ENCODE results near the gene APOB.

DNA sequence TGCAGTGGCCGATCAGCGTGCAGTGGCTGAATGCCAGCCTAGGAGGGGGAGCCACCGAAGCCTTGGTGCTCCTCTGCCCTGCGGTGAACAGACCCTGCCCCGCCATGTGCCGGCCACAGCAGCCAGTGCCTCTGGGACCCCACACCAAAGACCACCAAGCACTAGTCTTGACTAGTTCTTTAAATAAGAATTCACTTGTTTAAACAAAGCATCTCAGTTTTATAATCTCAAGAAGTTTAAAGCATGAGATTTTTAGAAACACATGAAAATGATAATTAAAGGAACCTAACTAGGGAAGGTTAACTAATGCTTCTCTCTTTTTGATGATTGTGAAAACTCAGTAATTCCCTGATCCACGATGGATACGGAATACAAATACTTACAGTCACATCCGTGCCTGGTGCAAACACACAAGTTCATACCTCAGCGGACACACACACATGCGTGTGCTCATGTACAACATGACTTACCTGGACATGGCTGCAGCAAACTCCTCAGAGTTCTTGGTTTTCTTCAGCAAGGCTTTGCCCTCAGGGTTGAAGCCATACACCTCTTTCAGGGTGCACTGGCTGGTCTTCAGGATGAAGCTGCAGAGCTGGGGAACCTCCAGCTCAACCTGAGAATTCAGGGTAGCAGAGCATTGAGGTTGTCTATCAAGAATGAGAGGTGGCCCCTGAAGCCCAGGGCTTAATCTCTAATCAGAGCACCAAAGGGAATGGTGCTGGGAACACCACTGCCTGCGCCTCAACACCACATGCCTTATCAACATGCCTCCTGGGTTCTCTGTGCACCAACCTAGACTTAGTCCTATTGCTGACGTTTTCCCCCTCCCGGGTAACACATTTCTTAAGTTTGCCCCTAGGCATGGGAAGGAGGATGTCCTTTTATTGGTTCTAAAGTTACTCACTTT, 3.1 kb downstream of the APOB start:
- no peak for TF ChIP-seq CTCF (IDR thresholded peaks at IDR 0.05)
- no peak for TF ChIP-seq POLR2A (IDR thresholded peaks at IDR 0.05)

All from esophagus squamous epithelium (tissue), 4 donors.